HL-60 (cell line): ENCODE results near the gene ZC3H12C.
A peak's percentile ranks its signal among the peaks of the same experiment; 100 is the strongest.

Experiments used
- CTCF ChIP-seq: IDR thresholded peaks from one replicate; pipeline ENCODE4 v1.5.1; 2011; ENCODE audit warnings: low read length, control low read depth, inconsistent platforms; ENCODE audit not compliant: insufficient read depth
- SPI1 ChIP-seq: IDR thresholded peaks from 2 replicates; pipeline ENCODE4 v1.6.1; 2012; ENCODE audit warnings: low read depth, mild to moderate bottlenecking, borderline replicate concordance

- TF ChIP-seq CTCF (no peak), SPI1 (peak; percentile 46)
Measured at GRCh38 chr11:110121204-110121603, 28.0 kb downstream of the ZC3H12C start.
